GM12878 (cell line): ENCODE measurements around the gene UBE3C. TPM values are rescaled to one million over a fixed set of nuclear protein-coding genes. Genes with fewer than 3 reads are reported as not detected.
A peak's percentile ranks its signal among the peaks of the same experiment; 100 is the strongest.

Source experiments
- ATAC-seq: fragments of 200-7000 bp; cut with Tn5 transposase; 3 replicates; pipeline ENCODE4 v1.9.1; 2020; ENCODE audit warnings: mild to moderate bottlenecking, moderate library complexity
- BruUV-seq: library from RNA; stranded (reverse); fragments of 400-500 nt; replicated peaks from 2 replicates; lab custom pipeline; 2021; lab: Mats Ljungman, UMichigan
- CTCF ChIA-PET: fragments of 300-600 bp; sonication (Branson Sonifier 250); formaldehyde crosslinking; extraction: SDS; loops from one replicate; lab custom pipeline; 2021; ENCODE audit warnings: inconsistent platforms; lab: Yijun Ruan, JAX
- POLR2A ChIA-PET: fragments of 350-600 bp; formaldehyde crosslinking; extraction: SDS; loops from one replicate; lab custom pipeline; 2021; ENCODE audit warnings: inconsistent platforms; lab: Charles Lee
- RAD21 ChIA-PET: fragments of 300-600 bp; sonication (Branson Sonifier 250); formaldehyde crosslinking; loops from one replicate; lab custom pipeline; 2023; ENCODE audit warnings: antibody characterized with exemption; ENCODE audit not compliant: unreplicated experiment; lab: Charles Lee
- SMC1A ChIA-PET: fragments of 300-600 bp; sonication (Branson Sonifier 250); formaldehyde crosslinking; loops from one replicate; lab custom pipeline; 2023; ENCODE audit not compliant: unreplicated experiment, uncharacterized antibody; lab: Charles Lee
- DNase-seq: peaks from one replicate; pipeline ENCODE4 v3.0.0-alpha.2; 2011; ENCODE audit warnings: low read depth, low spot score
- FAIRE-seq: peaks from 3 replicates; lab custom pipeline; 2011; peaks lifted over from hg19 to GRCh38; lab: Jason Lieb, UNC
- H2AFZ ChIP-seq: 2 replicates; pipeline ENCODE4 v1.6.0; 2011; ENCODE audit warnings: low read depth, low read length, control low read depth; ENCODE audit not compliant: control insufficient read depth
- H3K27ac ChIP-seq: 2 replicates; pipeline ENCODE4 v1.5.1; 2011; ENCODE audit warnings: control low read depth; ENCODE audit not compliant: control insufficient read depth, insufficient read depth
- H3K27me3 ChIP-seq, 2 experiments: replicated peaks in 1 of 2; 2 replicates each; pipeline versions ENCODE4 v1.6.0 to v1.6.1; 2011; ENCODE audit warnings: low read length in 1 of 2; ENCODE audit not compliant: control insufficient read depth in 2 of 2, insufficient read depth in 2 of 2
- H3K36me3 ChIP-seq, 2 experiments: 2 replicates each; pipeline ENCODE4 v1.5.1; 2011; ENCODE audit warnings: low read length in 1 of 2; ENCODE audit not compliant: control insufficient read depth in 2 of 2, insufficient read depth in 2 of 2
- H3K4me1 ChIP-seq: 2 replicates; pipeline ENCODE4 v1.6.1; 2011; ENCODE audit warnings: mild to moderate bottlenecking, low read length, moderate library complexity, mixed read lengths; ENCODE audit not compliant: control insufficient read depth, insufficient read depth
- H3K4me2 ChIP-seq: 2 replicates; pipeline ENCODE4 v1.6.0; 2011; ENCODE audit warnings: control low read depth; ENCODE audit not compliant: control insufficient read depth, insufficient read depth
- H3K4me3 ChIP-seq: fragments of 200-600 bp; sonication (generic); 2 replicates; pipeline ENCODE4 v1.5.1; 2016
- H3K79me2 ChIP-seq: 2 replicates; pipeline ENCODE4 v1.6.0; 2011; ENCODE audit warnings: low read length; ENCODE audit not compliant: control insufficient read depth, insufficient read depth
- H3K9ac ChIP-seq: 2 replicates; pipeline ENCODE4 v1.8.0; 2011; ENCODE audit warnings: low read length, control low read depth, mixed read lengths; ENCODE audit not compliant: control insufficient read depth, insufficient read depth
- H3K9me3 ChIP-seq: replicated peaks from 3 replicates; pipeline ENCODE4 v1.5.1; 2011; ENCODE audit warnings: mild to moderate bottlenecking, low read length; ENCODE audit not compliant: control insufficient read depth, insufficient read depth
- H4K20me1 ChIP-seq: 2 replicates; pipeline ENCODE4 v1.6.0; 2011; ENCODE audit not compliant: control insufficient read depth, insufficient read depth
- CBFB ChIP-seq: IDR thresholded peaks from 2 replicates; pipeline ENCODE4 v1.6.1; 2016; ENCODE audit warnings: antibody characterized with exemption, low read depth
- CHD2 ChIP-seq: IDR thresholded peaks from 2 replicates; pipeline ENCODE4 v1.6.1; 2011; ENCODE audit warnings: low read depth, low read length, improper control_type of control experiment, borderline replicate concordance
- DPF2 ChIP-seq: fragments of 450-650 bp; IDR thresholded peaks from 2 replicates; pipeline ENCODE4 v1.6.1; 2017; ENCODE audit warnings: mild to moderate bottlenecking
- JUND ChIP-seq: IDR thresholded peaks from 2 replicates; pipeline ENCODE4 v1.6.1; 2012; ENCODE audit warnings: low read depth, mild to moderate bottlenecking, low read length, improper control_type of control experiment, moderate library complexity
- MLLT1 ChIP-seq: fragments of 450-650 bp; IDR thresholded peaks from 2 replicates; pipeline ENCODE4 v1.6.1; 2016; ENCODE audit warnings: mild to moderate bottlenecking
- MYB ChIP-seq: fragments of 150-350 bp; IDR thresholded peaks from 2 replicates; pipeline ENCODE4 v1.6.1; 2014; ENCODE audit warnings: mild to moderate bottlenecking, low read depth, low read length, borderline replicate concordance
- NBN ChIP-seq: fragments of 450-650 bp; IDR thresholded peaks from 2 replicates; pipeline ENCODE4 v1.6.1; 2016
- POLR2AphosphoS5 ChIP-seq: IDR thresholded peaks from 2 replicates; pipeline ENCODE4 v1.6.1; 2011; ENCODE audit warnings: mild to moderate bottlenecking, low read length, inconsistent platforms
- SMAD5 ChIP-seq: IDR thresholded peaks from 2 replicates; pipeline ENCODE4 v1.6.1; 2016; ENCODE audit warnings: antibody characterized with exemption, low read depth
- SREBF1 ChIP-seq: IDR thresholded peaks from 2 replicates; pipeline ENCODE4 v1.6.1; 2012; ENCODE audit warnings: mild to moderate bottlenecking, low read length
- TARDBP ChIP-seq: IDR thresholded peaks from 2 replicates; pipeline ENCODE4 v1.6.1; 2016; ENCODE audit warnings: borderline replicate concordance
- YBX1 ChIP-seq: fragments of 450-650 bp; IDR thresholded peaks from 2 replicates; pipeline ENCODE4 v1.6.1; 2016; ENCODE audit warnings: antibody characterized with exemption
- ZNF622 ChIP-seq: fragments of 450-650 bp; IDR thresholded peaks from 2 replicates; pipeline ENCODE4 v1.6.1; 2017; ENCODE audit warnings: mild to moderate bottlenecking, inconsistent platforms
- WGBS: methylation state at CpG from one replicate; pipeline ENCODE4 v1.1.6; 2016; ENCODE audit warnings: low lambda C conversion rate; ENCODE audit not compliant: insufficient replicate concordance, insufficient coverage; ENCODE audit errors: missing lambda C conversion rate; 5-methylcytosine and 5-hydroxymethylcytosine counted together
- in situ Hi-C: fragments of 300-500 bp; cut with MboI; formaldehyde crosslinking; loops from 9 replicates; pipeline ENCODE4 v1.14.3; 2018; ENCODE audit warnings: mixed read lengths
- intact Hi-C: fragments of 100-400 bp; cut with micrococcal nuclease; formaldehyde crosslinking; loops from one replicate; pipeline ENCODE4 v1.14.2; 2022; ENCODE audit not compliant: unreplicated experiment
- polyA plus RNA-seq, 11 experiments: library from polyadenylated mRNA; depleted of rRNA in 4 of 11; unstranded in 6 of 11; stranded (reverse) in 5 of 11; fragments of >200 nt; fragmentation: Nextera tagmentation in 4 of 11; fragmentation: Illumina TruSeq in 1 of 11; extraction: Ambion mirVana in 4 of 11; extraction: Trizol in 1 of 11; gene quantifications; 1 replicate in 1 of 11; 2 replicates in 10 of 11; pipeline versions ENCODE4 v1.2.1 to v1.2.3, GENCODE V29; 2011 to 2016; ENCODE audit warnings: inconsistent platforms in 2 of 11, missing spikeins in 2 of 11, low read depth in 1 of 11
- total RNA-seq, 4 experiments: library from RNA; depleted of rRNA in 3 of 4; stranded (reverse); fragments of >200 nt in 3 of 4; fragmentation: Illumina TruSeq in 1 of 4; extraction: Trizol in 1 of 4; gene quantifications; 2 replicates each; pipeline versions ENCODE4 v1.2.1 to v1.2.3, GENCODE V29; 2013 to 2021
- TF ChIP-seq, protein P1 (sequence below): IDR thresholded peaks from 2 replicates; pipeline ENCODE4 v1.6.1; 2011; ENCODE audit warnings: low read depth, mild to moderate bottlenecking, low read length, moderate library complexity, borderline replicate concordance; ENCODE audit errors: extremely low read depth

The UBE3C gene
- total and polyA plus RNA-seq, 10 of the 15 experiments (the other 5 are each of a cell fraction or from before 2014, with no cell fraction given) = 7.9 to 65.9 (median 45.2) TPM

DNA sequence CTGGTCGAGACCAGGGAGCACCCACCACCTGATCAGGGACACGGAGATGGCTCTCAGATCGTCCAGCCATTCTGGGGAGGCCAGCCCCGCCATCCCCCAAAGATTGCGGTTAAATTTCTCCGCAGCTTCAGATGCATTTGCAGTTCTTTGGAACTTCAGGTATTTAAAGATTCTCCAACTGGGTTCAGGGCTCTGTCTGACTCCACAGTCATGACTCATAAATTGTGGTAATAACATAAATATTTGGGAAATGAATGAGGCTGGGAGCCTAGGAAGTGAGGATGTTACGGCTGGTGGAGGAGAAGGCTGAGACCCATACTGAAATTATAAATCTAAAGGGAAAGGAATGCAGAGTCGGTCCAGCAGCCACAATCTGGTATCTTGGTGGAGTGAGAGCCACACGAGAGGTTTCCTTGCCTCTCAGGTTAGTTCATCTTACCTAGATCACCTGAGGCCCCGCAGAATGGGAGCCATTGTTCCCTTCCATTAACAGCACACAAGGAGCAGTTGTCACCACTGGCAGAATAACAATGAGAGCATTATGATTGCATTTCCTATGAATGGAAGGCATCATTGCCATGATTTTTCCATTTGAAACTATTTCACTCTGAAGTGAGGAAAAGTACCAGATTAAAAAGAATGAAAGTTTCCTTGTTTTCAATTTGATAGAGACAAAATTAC is 171.4 kb downstream of the UBE3C start:
- Histone ChIP-seq H3K4me2 (no peak overlapping the region), H3K36me3 (no peaks in the 10 kb centered on the region), H3K4me1 (no peaks in the 10 kb centered on the region), H3K9me3 (no peaks in the 10 kb centered on the region), H3K4me3 (no peak overlapping the region), H3K9ac (no peak overlapping the region), H3K79me2 (no peaks in the 10 kb centered on the region), H3K27ac (no peak overlapping the region), H3K27me3 (no peaks in the 10 kb centered on the region), H4K20me1 (no peaks in the 10 kb centered on the region), H2AFZ (no peak overlapping the region)
- ChIA-PET RAD21 (no interaction called here), POLR2A (no interaction called here), SMC1A (no interaction called here), CTCF (no interaction called here)
- 60% methylated on average over 10 of the region's 10 CpGs for WGBS
- ATAC-seq = peak; percentile 15; the same call in 1 of the 3 replicates
- no peak for FAIRE-seq
- in situ Hi-C loops (no loop called here), intact Hi-C loops (no loop called here)
- no peak for DNase-seq
- no TSS peak for BruUV-seq
- TF ChIP-seq MLLT1 (no peak), JUND (no peak), SREBF1 (no peak)

DNA sequence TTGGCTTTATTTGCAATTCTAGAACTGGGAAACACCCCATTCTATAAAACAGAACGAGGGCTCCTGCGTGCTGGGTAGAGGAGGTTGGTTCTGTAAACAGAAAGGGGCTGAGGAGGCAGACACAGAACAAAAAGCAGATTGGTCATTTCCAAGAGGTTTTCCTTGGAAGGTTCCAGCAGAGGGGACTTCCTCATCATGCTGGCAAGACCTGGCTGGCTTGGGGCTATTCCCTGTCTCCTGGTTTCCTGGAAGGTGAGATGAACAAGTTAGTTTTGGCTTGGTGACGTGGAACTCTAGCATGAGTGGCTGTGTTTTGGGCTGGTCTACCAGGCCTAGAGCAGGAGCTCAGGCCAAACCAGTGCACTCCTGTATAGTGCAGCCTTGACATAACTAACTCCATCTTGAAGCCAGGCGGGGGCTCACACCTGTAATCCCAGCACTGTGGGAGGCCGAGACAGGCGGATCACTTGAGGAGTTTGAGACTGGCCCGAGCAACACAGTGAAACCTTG is 172.0 kb downstream of the UBE3C start:
- no peak overlapping the region for H2AFZ ChIP-seq
- H3K4me2 ChIP-seq = no peak overlapping the region
- 53% methylated on average over 7 of the region's 7 CpGs for WGBS
- H3K27ac ChIP-seq = no peak overlapping the region
- no peak for DNase-seq
- H3K36me3 ChIP-seq = no peaks in the 10 kb centered on the region
- no peaks in the 10 kb centered on the region for H4K20me1 ChIP-seq
- BruUV-seq = no TSS peak
- SMC1A ChIA-PET = no interaction called here
- no peak for TF ChIP-seq CHD2
- no peak for TF ChIP-seq TARDBP
- no peak for TF ChIP-seq NBN
- TF ChIP-seq, protein P1, sequence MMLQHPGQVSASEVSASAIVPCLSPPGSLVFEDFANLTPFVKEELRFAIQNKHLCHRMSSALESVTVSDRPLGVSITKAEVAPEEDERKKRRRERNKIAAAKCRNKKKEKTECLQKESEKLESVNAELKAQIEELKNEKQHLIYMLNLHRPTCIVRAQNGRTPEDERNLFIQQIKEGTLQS = no peak
- TF ChIP-seq YBX1 = no peak
- TF ChIP-seq DPF2 = no peak
- TF ChIP-seq SMAD5 = no peak
- no peak for TF ChIP-seq CBFB
- no peak for TF ChIP-seq ZNF622
- no peak for TF ChIP-seq MYB
- TF ChIP-seq POLR2AphosphoS5 = no peak
- in situ Hi-C loops (no loop called here), intact Hi-C loops (no loop called here)
- H3K9me3 ChIP-seq = no peaks in the 10 kb centered on the region
- FAIRE-seq = no peak
- no peaks in the 10 kb centered on the region for H3K79me2 ChIP-seq
- H3K27me3 ChIP-seq = no peaks in the 10 kb centered on the region
- H3K4me1 ChIP-seq = no peaks in the 10 kb centered on the region
- CTCF ChIA-PET = no interaction called here
- no peak overlapping the region for H3K9ac ChIP-seq
- peak; percentile 36; the same call in 1 of the 3 replicates for ATAC-seq
- RAD21 ChIA-PET = no interaction called here
- no peak overlapping the region for H3K4me3 ChIP-seq
- POLR2A ChIA-PET = no interaction called here
